WI38 (cell line): ENCODE measurements around the gene USP31.

Experiments
- H3K4me3 ChIP-seq: 2 replicates; pipeline ENCODE4 v1.5.1; 2011; ENCODE audit warnings: low read depth, mild to moderate bottlenecking, control low read depth, low read length
- CTCF ChIP-seq: IDR thresholded peaks from 2 replicates; pipeline ENCODE4 v1.5.1; 2012; ENCODE audit warnings: low read depth, mild to moderate bottlenecking, control low read depth, low read length

USP31 gene

GRCh38 chr16:23079675-23080301, 69.5 kb downstream of the USP31 start:
- H3K4me3 ChIP-seq = no peak overlapping the region
- no peak for TF ChIP-seq CTCF

- TF ChIP-seq CTCF = no peak
- no peak overlapping the region for H3K4me3 ChIP-seq
Measured at GRCh38 chr16:23074423-23074822, 74.8 kb downstream of the USP31 start.

- no peak overlapping the region for H3K4me3 ChIP-seq
- TF ChIP-seq CTCF = no peak
Measured at GRCh38 chr16:23072769-23073549, 76.3 kb downstream of the USP31 start.

- no peak for TF ChIP-seq CTCF
- H3K4me3 ChIP-seq = no peak overlapping the region
Measured at GRCh38 chr16:23072084-23072599, 77.1 kb downstream of the USP31 start.

GRCh38 chr16:23071196-23072083, 77.8 kb downstream of the USP31 start:
- H3K4me3 ChIP-seq = no peak overlapping the region

GRCh38 chr16:23069844-23070243, 79.4 kb downstream of the USP31 start:
- no peak for TF ChIP-seq CTCF
- no peak overlapping the region for H3K4me3 ChIP-seq

More at GRCh38 chr16:23071196-23072083, 77.8 kb downstream of the USP31 start:
- no peak for TF ChIP-seq CTCF
